Tibial nerve (tissue), 4 donors: ENCODE results near the gene PPP1R1A.

Experiments used
- EP300 ChIP-seq, 2 donors: sonication (generic); formaldehyde crosslinking; IDR thresholded peaks; one replicate each; pipeline ENCODE4 v1.6.1; 2017; ENCODE audit warnings: antibody characterized with exemption in 2 of 2, mild to moderate bottlenecking in 1 of 2
- POLR2A ChIP-seq, 2 donors: fragments of 450-650 bp; IDR thresholded peaks; one replicate each; pipeline ENCODE4 v1.6.1; 2017; ENCODE audit warnings: antibody characterized with exemption in 2 of 2, mild to moderate bottlenecking in 2 of 2, moderate library complexity in 2 of 2
- TF ChIP-seq, protein P1 (sequence below), 5 experiments: fragments of 200-600 bp in 3 of 5; fragments of 450-650 bp in 2 of 5; sonication (generic) in 3 of 5; IDR thresholded peaks; one replicate each; pipeline ENCODE4 v1.5.1; 2016 to 2019; ENCODE audit warnings: antibody characterized with exemption in 5 of 5, mild to moderate bottlenecking in 3 of 5, moderate library complexity in 2 of 5

DNA sequence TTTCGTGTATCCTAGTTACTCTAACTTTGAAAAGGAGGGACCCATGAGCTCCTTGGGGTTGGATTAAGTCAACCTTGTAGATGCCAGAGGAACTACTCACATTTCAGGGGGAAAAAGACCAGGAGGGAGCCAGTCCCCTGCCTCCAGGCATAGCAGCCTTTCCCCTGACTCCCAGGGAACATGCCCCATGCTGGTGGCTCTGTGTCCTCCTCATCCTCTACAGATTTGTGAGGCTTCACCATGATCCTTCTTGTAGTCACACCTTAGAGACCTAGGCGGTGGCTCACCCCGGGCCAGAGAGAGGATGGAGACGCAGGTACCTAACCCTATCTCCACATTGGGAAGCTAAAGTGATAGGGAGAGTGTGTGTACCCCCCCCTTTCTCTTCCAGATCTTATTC is 16.0 kb upstream of the PPP1R1A start:
- TF ChIP-seq, protein P1, sequence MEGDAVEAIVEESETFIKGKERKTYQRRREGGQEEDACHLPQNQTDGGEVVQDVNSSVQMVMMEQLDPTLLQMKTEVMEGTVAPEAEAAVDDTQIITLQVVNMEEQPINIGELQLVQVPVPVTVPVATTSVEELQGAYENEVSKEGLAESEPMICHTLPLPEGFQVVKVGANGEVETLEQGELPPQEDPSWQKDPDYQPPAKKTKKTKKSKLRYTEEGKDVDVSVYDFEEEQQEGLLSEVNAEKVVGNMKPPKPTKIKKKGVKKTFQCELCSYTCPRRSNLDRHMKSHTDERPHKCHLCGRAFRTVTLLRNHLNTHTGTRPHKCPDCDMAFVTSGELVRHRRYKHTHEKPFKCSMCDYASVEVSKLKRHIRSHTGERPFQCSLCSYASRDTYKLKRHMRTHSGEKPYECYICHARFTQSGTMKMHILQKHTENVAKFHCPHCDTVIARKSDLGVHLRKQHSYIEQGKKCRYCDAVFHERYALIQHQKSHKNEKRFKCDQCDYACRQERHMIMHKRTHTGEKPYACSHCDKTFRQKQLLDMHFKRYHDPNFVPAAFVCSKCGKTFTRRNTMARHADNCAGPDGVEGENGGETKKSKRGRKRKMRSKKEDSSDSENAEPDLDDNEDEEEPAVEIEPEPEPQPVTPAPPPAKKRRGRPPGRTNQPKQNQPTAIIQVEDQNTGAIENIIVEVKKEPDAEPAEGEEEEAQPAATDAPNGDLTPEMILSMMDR (IDR thresholded peaks at IDR 0.05): no peak
- TF ChIP-seq POLR2A (IDR thresholded peaks at IDR 0.05) (no peak), EP300 (IDR thresholded peaks at IDR 0.05) (no peak)
